Kidney epithelial cell (primary cell): ENCODE data around the gene ISYNA1. TPM values are rescaled to one million over a fixed set of nuclear protein-coding genes. Genes with fewer than 3 reads are reported as not detected.

Experiments used
- DNase-seq: peaks from one replicate; pipeline ENCODE4 v3.0.0-alpha.2; 2010; ENCODE audit warnings: low read depth
- H3K27me3 ChIP-seq: 2 replicates; pipeline ENCODE4 v1.6.0; 2011; ENCODE audit warnings: low read length; ENCODE audit not compliant: control insufficient read depth, insufficient read depth
- H3K36me3 ChIP-seq: 2 replicates; pipeline ENCODE4 v1.5.1; 2011; ENCODE audit warnings: low read length; ENCODE audit not compliant: control insufficient read depth, insufficient read depth
- H3K4me3 ChIP-seq: 2 replicates; pipeline ENCODE4 v1.5.1; 2011; ENCODE audit warnings: low read depth, mild to moderate bottlenecking, control low read depth, low read length
- total RNA-seq: library from RNA; depleted of rRNA; stranded (reverse); fragments of >200 nt; gene quantifications from 2 replicates; pipeline ENCODE4 v1.2.3, GENCODE V29; 2015
- TF ChIP-seq, protein P1 (sequence below): IDR thresholded peaks from 2 replicates; pipeline ENCODE4 v1.5.1; 2011; ENCODE audit warnings: mild to moderate bottlenecking, moderate library complexity, low read length, control low read depth, inconsistent platforms; ENCODE audit not compliant: insufficient read depth, poor library complexity, severe bottlenecking

ISYNA1 gene
- total RNA-seq, 1 donor from 2014 or later: 53.9 TPM

DNA sequence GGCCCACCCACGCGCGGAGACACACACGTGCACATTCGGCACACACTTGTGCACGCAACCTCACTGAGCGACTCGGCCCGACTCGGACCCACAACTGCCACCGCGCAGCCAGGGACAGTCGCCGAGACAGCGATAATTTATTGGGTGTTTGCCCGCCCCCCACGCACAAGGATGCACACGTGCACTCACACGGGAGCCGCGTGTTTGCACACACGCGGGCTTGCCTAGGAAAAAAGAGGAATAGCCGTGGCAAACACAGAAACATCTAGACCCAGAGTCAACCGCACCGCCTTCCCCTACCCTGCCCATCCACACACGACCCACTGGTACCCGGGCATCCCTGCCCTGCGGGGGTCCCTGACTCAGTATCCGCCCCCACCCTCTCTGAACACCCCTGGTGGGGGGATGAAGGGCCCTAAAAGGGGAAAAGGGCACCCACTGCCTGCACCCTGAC lies 19.9 kb downstream of the ISYNA1 start:
- no peak for DNase-seq
- no peaks in the 10 kb centered on the region for H3K36me3 ChIP-seq
- H3K4me3 ChIP-seq: peak overlapping the region; percentile 14
- TF ChIP-seq, protein P1, sequence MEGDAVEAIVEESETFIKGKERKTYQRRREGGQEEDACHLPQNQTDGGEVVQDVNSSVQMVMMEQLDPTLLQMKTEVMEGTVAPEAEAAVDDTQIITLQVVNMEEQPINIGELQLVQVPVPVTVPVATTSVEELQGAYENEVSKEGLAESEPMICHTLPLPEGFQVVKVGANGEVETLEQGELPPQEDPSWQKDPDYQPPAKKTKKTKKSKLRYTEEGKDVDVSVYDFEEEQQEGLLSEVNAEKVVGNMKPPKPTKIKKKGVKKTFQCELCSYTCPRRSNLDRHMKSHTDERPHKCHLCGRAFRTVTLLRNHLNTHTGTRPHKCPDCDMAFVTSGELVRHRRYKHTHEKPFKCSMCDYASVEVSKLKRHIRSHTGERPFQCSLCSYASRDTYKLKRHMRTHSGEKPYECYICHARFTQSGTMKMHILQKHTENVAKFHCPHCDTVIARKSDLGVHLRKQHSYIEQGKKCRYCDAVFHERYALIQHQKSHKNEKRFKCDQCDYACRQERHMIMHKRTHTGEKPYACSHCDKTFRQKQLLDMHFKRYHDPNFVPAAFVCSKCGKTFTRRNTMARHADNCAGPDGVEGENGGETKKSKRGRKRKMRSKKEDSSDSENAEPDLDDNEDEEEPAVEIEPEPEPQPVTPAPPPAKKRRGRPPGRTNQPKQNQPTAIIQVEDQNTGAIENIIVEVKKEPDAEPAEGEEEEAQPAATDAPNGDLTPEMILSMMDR: no peak
- H3K27me3 ChIP-seq: no peaks in the 10 kb centered on the region

DNA sequence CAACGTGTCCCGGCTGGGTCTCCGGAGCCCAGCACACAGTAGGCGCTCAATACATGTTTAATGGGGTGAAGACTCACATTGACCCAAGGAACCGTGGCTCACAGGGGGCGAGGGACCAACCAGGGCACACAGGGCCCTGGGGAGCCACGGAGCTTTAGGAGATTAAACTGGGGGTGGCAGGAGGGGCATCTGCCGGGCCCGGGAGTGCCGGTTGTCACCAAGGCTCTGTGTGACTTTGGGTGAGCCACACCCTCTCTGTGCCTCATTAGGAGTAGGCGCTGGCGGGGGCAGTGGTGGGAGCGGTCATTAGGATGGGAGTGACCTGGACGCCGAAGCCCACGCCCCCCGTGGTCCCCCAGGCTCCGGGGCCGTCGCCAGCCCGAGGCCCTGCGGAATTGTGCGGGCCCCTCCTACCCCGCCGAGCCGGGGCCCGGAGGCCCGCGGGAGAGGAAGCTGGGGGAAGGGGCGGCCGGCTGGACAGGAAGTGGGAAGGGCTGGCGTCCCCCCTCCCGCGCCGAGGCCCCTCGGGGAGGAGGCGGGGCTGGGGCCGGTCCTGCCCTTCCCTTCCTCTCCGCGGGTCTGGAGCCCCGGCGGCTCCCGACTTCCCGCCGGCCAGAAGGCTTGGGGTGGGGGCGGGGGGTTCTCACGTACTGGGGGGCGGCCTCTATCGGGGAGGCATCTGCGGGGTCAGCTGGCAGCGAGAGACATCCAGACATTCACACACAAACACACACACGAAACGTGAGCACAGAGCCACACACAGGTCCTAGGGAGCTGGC lies 20.5 kb downstream of the ISYNA1 start:
- Histone ChIP-seq H3K27me3 (peaks cover under 1% of the 10 kb centered on the region), H3K4me3 (peak overlapping the region; percentile 37), H3K36me3 (no peaks in the 10 kb centered on the region)
- no peak for DNase-seq
- TF ChIP-seq, protein P1: no peak

DNA sequence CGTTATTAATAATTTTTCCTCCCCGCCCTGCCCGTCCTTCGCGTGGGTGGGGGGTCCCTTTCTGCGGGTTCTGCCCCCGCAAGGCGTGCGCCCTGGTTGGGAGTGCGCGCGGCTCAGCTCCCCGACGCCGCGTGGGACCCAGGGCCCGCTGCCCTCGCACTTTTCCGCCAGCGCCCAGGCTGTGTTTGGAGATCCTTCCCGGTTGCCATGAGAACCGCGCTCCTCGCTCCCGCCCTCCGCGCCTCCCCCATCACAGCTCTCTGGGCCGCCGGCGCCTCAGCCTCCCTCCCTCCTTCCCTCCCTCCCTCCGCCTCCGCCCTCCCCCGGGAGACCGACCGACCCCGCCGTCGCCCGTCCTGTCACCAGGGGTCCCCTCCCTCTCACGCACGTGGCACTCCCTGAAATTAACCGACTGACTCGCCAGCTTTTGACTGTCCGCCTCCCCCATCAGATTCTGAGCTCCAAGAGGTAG lies 21.1 kb downstream of the ISYNA1 start:
- Histone ChIP-seq H3K36me3 (no peaks in the 10 kb centered on the region), H3K4me3 (peak overlapping the region; percentile 37), H3K27me3 (peaks cover 2% of the 10 kb centered on the region)
- TF ChIP-seq, protein P1: no peak
- DNase-seq: no peak

DNA sequence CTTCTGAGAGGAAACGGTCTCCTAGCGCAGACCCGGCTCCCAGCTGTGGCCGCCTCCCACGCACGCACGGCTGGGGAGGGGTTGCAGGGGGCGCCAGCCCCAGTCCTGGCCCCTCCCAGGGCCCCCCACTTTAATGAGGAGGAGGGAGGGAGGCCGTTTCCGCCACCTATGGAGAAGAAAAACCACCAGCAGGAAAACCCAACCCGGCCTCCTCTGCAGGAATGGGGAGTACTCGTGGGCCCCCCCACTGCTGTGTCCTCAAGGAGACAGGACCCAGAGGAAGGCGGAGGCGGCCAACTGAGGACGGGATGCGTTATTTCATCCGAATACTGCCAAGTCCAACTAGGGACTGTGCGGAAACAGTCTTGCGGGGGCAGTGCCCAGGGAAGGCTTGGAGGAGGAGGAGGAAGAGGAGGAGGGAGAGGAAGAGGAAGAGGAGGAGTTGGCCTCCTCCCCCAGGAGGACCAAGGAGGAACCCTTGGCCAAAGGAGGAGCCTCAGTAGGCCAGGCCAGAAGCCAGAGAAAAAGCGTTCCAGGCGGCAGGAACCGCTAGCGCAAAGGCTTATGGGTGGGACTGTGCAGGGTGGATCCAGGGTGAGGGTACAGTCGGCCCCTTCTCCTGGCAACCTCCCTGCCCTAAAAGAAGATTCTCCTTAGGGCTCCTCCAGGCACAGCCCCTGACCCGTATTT lies 22.6 kb downstream of the ISYNA1 start:
- Histone ChIP-seq H3K36me3 (no peaks in the 10 kb centered on the region), H3K27me3 (peaks cover 2% of the 10 kb centered on the region), H3K4me3 (no peak overlapping the region)
- TF ChIP-seq, protein P1: no peak
- DNase-seq: no peak

DNA sequence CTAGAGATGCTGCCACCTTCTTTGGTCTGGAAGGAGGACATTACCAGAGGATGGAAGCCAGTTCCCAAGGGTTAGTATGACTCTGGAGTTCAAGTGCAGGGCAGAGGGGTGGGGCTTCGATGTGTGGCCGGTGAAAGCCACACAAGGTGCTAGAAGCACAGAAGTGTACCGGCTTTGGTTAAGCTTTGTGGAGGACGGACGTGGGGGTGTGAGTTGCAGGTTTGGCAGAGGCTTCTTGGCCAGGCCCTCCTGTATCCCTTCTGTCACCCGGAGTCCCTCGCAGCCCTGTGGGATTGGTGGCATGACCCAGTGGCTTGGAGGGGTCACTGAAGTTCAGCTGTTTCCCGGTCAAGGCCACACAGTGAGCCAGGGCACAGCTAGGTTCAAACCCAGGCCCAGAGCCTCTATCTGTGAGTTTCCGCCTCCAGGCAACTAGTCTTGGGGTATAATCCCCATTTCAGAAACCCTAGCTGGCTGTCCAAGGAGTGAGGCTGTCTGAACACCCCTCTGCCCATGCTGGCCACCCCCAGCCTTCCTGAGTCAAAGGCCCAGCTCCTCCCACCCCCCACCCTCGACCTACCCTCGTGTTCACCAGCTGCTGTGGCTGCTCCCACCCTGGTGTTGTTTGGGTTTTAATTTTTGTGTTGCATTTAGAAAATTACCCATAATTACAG lies 23.3 kb downstream of the ISYNA1 start:
- DNase-seq: no peak
- Histone ChIP-seq H3K4me3 (no peak overlapping the region), H3K27me3 (peaks cover 2% of the 10 kb centered on the region), H3K36me3 (no peaks in the 10 kb centered on the region)
- TF ChIP-seq, protein P1: no peak
